ENCODE measurements around the gene MCL1.

MCL1 gene

GRCh38 chr1:150606463-150607142, 27.2 kb upstream of the MCL1 start:
- Histone ChIP-seq H3K4me3 (ENCODE audit: low read depth, low read length) (no peak overlapping the region), H3K36me3 (ENCODE audit: control insufficient read depth in 2 of 2, insufficient read depth in 1 of 2, low read length in 2 of 2) (peaks cover 0 to 14% of the 10 kb centered on the region in 2 experiments; a peak in 2 of 3 replicates), H3K27ac (ENCODE audit: extremely low read depth, low read depth, low read length) (no peak overlapping the region), H3K4me1 (ENCODE audit: control insufficient read depth, insufficient read depth, low read length) (peaks cover 3% of the 10 kb centered on the region; the same call in 1 of the 2 replicates), H3K9me3 (ENCODE audit: control insufficient read depth, insufficient read depth, low read depth, low read length) (no peaks in the 10 kb centered on the region)
- ChIA-PET CTCF (interaction anchor here (0.6 to 1.2 kb wide), 4 partner anchors 26 to 874 kb away, joined by 3 to 4 read pairs (median 3); no protein-coding TSS in a partner anchor), POLR2A (interaction anchor here (1.0 to 3.4 kb wide), 3 partner anchors 9 to 27 kb away, joined by 3 to 23 read pairs (median 4); partner anchors contain the start of genes ENSA and MCL1)
- TF ChIP-seq, protein P1, sequence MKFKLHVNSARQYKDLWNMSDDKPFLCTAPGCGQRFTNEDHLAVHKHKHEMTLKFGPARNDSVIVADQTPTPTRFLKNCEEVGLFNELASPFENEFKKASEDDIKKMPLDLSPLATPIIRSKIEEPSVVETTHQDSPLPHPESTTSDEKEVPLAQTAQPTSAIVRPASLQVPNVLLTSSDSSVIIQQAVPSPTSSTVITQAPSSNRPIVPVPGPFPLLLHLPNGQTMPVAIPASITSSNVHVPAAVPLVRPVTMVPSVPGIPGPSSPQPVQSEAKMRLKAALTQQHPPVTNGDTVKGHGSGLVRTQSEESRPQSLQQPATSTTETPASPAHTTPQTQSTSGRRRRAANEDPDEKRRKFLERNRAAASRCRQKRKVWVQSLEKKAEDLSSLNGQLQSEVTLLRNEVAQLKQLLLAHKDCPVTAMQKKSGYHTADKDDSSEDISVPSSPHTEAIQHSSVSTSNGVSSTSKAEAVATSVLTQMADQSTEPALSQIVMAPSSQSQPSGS (tag by site-specific recombination; IDR thresholded peaks at IDR 0.05; ENCODE audit: low read depth): no peak
- TF ChIP-seq ZBTB44 (tag by site-specific recombination; IDR thresholded peaks at IDR 0.05): no peak
- TF ChIP-seq ZNF280C (tag by site-specific recombination; IDR thresholded peaks at IDR 0.05): no peak
- TF ChIP-seq BCL11A (tag by site-specific recombination; IDR thresholded peaks at IDR 0.05; ENCODE audit: low read depth): no peak
- TF ChIP-seq ZNF518A (tag by site-specific recombination; conservative IDR thresholded peaks at IDR 0.05; ENCODE audit: low read depth): no peak
- no peak for TF ChIP-seq ZNF792 (tag by site-specific recombination; IDR thresholded peaks at IDR 0.05)
- no peak for TF ChIP-seq ZNF585B (tag by site-specific recombination; IDR thresholded peaks at IDR 0.05)
- no peak for TF ChIP-seq ZBTB17 (tag by site-specific recombination; IDR thresholded peaks at IDR 0.05)
- TF ChIP-seq, protein P2, sequence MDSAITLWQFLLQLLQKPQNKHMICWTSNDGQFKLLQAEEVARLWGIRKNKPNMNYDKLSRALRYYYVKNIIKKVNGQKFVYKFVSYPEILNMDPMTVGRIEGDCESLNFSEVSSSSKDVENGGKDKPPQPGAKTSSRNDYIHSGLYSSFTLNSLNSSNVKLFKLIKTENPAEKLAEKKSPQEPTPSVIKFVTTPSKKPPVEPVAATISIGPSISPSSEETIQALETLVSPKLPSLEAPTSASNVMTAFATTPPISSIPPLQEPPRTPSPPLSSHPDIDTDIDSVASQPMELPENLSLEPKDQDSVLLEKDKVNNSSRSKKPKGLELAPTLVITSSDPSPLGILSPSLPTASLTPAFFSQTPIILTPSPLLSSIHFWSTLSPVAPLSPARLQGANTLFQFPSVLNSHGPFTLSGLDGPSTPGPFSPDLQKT (IDR thresholded peaks at IDR 0.05; ENCODE audit: borderline replicate concordance, low read depth, low read length): no peak
- no peak for TF ChIP-seq ZNF658 (tag by site-specific recombination; IDR thresholded peaks at IDR 0.05)
- no peak for TF ChIP-seq ZBTB48 (tag by site-specific recombination; IDR thresholded peaks at IDR 0.05)
- TF ChIP-seq ZNF843 (tag by site-specific recombination; IDR thresholded peaks at IDR 0.05): no peak
- TF ChIP-seq ZNF146 (tag by site-specific recombination; IDR thresholded peaks at IDR 0.05): no peak

All from HEK293 (cell line).